Parietal lobe (tissue), 1 donor: ENCODE results near the gene CORO2B. TPM values are rescaled to one million over a fixed set of nuclear protein-coding genes. Genes with fewer than 3 reads are reported as not detected.

Experiments
- total RNA-seq: library from RNA; depleted of rRNA; stranded (reverse); fragments of >200 nt; gene quantifications from one replicate; pipeline ENCODE4 v1.2.3, GENCODE V29; 2014

The CORO2B gene
- total RNA-seq, result 52.9 TPM

GRCh38 chr15:68578980-68579935 is at the start of gene CORO2B:
Gene CORO2B (plus strand): TSS chr15:68578993. CDS start chr15:68579263, 270 bp downstream.

Other genes starting within 250 kb of the CORO2B start
- gene ITGA11, start 146.8 kb upstream of the CORO2B start, total RNA-seq, result 0.94 TPM
- 110 TPM for gene ANP32A, start 241.9 kb downstream of the CORO2B start, total RNA-seq